ENCODE results near the gene LTBP1.

DNA sequence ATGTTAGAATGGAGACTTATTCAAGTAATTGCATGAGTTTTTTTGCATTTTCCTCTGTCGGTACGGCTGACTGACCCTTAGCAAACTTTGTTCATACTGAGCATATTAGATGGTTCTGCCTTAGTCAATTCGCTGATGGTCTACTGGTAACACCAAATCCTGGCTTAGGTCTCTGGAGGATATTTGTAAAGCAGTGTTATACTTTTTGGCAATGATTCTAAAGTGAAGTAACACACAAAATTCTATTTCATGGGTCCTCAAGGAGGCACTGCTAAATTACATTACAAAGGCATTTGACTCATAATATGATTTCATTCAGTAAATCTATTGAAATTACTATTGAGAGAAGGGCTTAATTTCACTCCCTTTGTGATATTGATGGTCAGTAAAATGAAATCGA, 282.9 kb downstream of the LTBP1 start:
- no peak for TF ChIP-seq CTCF (conservative IDR thresholded peaks at IDR 0.05; ENCODE audit: low read depth in 2 of 2)
- TF ChIP-seq, protein P1, sequence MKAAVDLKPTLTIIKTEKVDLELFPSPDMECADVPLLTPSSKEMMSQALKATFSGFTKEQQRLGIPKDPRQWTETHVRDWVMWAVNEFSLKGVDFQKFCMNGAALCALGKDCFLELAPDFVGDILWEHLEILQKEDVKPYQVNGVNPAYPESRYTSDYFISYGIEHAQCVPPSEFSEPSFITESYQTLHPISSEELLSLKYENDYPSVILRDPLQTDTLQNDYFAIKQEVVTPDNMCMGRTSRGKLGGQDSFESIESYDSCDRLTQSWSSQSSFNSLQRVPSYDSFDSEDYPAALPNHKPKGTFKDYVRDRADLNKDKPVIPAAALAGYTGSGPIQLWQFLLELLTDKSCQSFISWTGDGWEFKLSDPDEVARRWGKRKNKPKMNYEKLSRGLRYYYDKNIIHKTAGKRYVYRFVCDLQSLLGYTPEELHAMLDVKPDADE (IDR thresholded peaks at IDR 0.05): no peak

Measured in GM23338 (cell line).